GM23338 (cell line): Measurements from ENCODE around the gene PREP. TPM values are rescaled to one million over a fixed set of nuclear protein-coding genes. Genes with fewer than 3 reads are reported as not detected.

ENCODE experiments used
- ATAC-seq: fragments of 200-7000 bp; cut with Tn5 transposase; 3 replicates; pipeline ENCODE4 v1.9.1; 2020
- DNase-seq: peaks from one replicate; pipeline ENCODE4 v3.0.0-alpha.2; 2015; ENCODE audit warnings: low spot score
- H2AFZ ChIP-seq: fragments of 200-600 bp; sonication (generic); 2 replicates; pipeline ENCODE4 v1.8.0; 2016; ENCODE audit warnings: antibody characterized with exemption, mild to moderate bottlenecking, moderate library complexity
- H3F3A ChIP-seq: fragments of 200-600 bp; sonication (generic); replicated peaks from 2 replicates; pipeline ENCODE4 v1.8.0; 2017; ENCODE audit warnings: antibody characterized with exemption, mixed run types, low read depth
- H3K27ac ChIP-seq: fragments of 200-600 bp; sonication (generic); 2 replicates; pipeline ENCODE4 v1.6.1; 2016; ENCODE audit warnings: low read depth
- H3K27me3 ChIP-seq: fragments of 200-600 bp; sonication (generic); 2 replicates; pipeline ENCODE4 v1.8.0; 2016; ENCODE audit warnings: mild to moderate bottlenecking, mixed run types, moderate library complexity; ENCODE audit not compliant: insufficient read depth
- H3K36me3 ChIP-seq: fragments of 200-600 bp; sonication (generic); 2 replicates; pipeline ENCODE4 v1.8.0; 2016; ENCODE audit warnings: mild to moderate bottlenecking; ENCODE audit not compliant: insufficient read depth
- H3K4me1 ChIP-seq: fragments of 200-600 bp; sonication (generic); 2 replicates; pipeline ENCODE4 v1.8.0; 2016; ENCODE audit warnings: mild to moderate bottlenecking, moderate library complexity; ENCODE audit not compliant: insufficient read depth
- H3K4me2 ChIP-seq: fragments of 200-600 bp; sonication (generic); 2 replicates; pipeline ENCODE4 v1.7.1; 2017; ENCODE audit warnings: mixed run types
- H3K4me3 ChIP-seq: fragments of 200-600 bp; sonication (generic); 2 replicates; pipeline ENCODE4 v1.6.1; 2016; ENCODE audit warnings: mixed run types
- H3K79me2 ChIP-seq: fragments of 200-600 bp; sonication (generic); replicated peaks from 2 replicates; pipeline ENCODE4 v1.8.0; 2017; ENCODE audit warnings: mild to moderate bottlenecking; ENCODE audit not compliant: insufficient read depth
- H3K9me2 ChIP-seq: fragments of 200-600 bp; sonication (generic); 2 replicates; pipeline ENCODE4 v1.8.0; 2017; ENCODE audit not compliant: insufficient read depth
- H4K20me1 ChIP-seq: fragments of 200-600 bp; sonication (generic); replicated peaks from 2 replicates; pipeline ENCODE4 v1.8.0; 2017; ENCODE audit warnings: mild to moderate bottlenecking; ENCODE audit not compliant: insufficient read depth
- H3K27ac Mint-ChIP-seq: 2 replicates; pipeline ENCODE4 v1.8.0; 2020; ENCODE audit warnings: inconsistent platforms, mild to moderate bottlenecking, moderate library complexity, mixed read lengths
- H3K27me3 Mint-ChIP-seq: 3 replicates; pipeline ENCODE4 v1.8.0; 2022; ENCODE audit warnings: low read depth, mild to moderate bottlenecking, moderate library complexity, mixed read lengths, inconsistent platforms; ENCODE audit not compliant: insufficient read depth, poor library complexity
- H3K36me3 Mint-ChIP-seq: 3 replicates; pipeline ENCODE4 v1.8.0; 2021; ENCODE audit warnings: low read depth, mild to moderate bottlenecking, inconsistent platforms, moderate library complexity, mixed read lengths
- H3K4me1 Mint-ChIP-seq: 3 replicates; pipeline ENCODE4 v1.8.0; 2020; ENCODE audit warnings: mild to moderate bottlenecking, inconsistent platforms, mixed read lengths
- H3K4me3 Mint-ChIP-seq: 3 replicates; pipeline ENCODE4 v1.8.0; 2021; ENCODE audit warnings: moderate library complexity, mild to moderate bottlenecking, inconsistent platforms, mixed read lengths
- H3K9me3 Mint-ChIP-seq: 3 replicates; pipeline ENCODE4 v1.8.0; 2020; ENCODE audit warnings: moderate library complexity, mild to moderate bottlenecking, inconsistent platforms, mixed read lengths
- CREB1 ChIP-seq: fragments of 250-450 bp; sonication (Bioruptor Pico); IDR thresholded peaks from 2 replicates; pipeline ENCODE4 v1.5.0; 2020; ENCODE audit warnings: low read depth, mild to moderate bottlenecking, moderate library complexity
- CTCF ChIP-seq, 2 experiments: fragments of 200-600 bp in 1 of 2; sonication (generic) in 1 of 2; conservative IDR thresholded peaks; 2 replicates each; pipeline versions ENCODE4 v1.5.1 to v1.6.1; 2016 to 2017; ENCODE audit warnings: antibody characterized with exemption in 2 of 2, low read depth in 2 of 2, mild to moderate bottlenecking in 2 of 2, moderate library complexity in 1 of 2
- ETS1 ChIP-seq: IDR thresholded peaks from 2 replicates; pipeline ENCODE4 v1.6.1; 2016; ENCODE audit warnings: antibody characterized with exemption
- EZH2 ChIP-seq: fragments of 200-600 bp; sonication (generic); IDR thresholded peaks from one replicate; pipeline ENCODE4 v1.8.0; 2017; ENCODE audit warnings: antibody characterized with exemption, mild to moderate bottlenecking, low read depth; ENCODE audit not compliant: unreplicated experiment
- EZH2phosphoT487 ChIP-seq: fragments of 200-600 bp; sonication (generic); IDR thresholded peaks from one replicate; pipeline ENCODE4 v1.8.1; 2018; ENCODE audit warnings: antibody characterized with exemption; ENCODE audit not compliant: unreplicated experiment
- JUNB ChIP-seq: IDR thresholded peaks from one replicate; pipeline ENCODE4 v1.6.1; 2016; ENCODE audit warnings: antibody characterized with exemption; ENCODE audit not compliant: unreplicated experiment
- NANOG ChIP-seq: IDR thresholded peaks from 2 replicates; pipeline ENCODE4 v1.6.1; 2016; ENCODE audit warnings: antibody characterized with exemption, borderline replicate concordance
- POLR2AphosphoS5 ChIP-seq: IDR thresholded peaks from 2 replicates; pipeline ENCODE4 v1.6.1; 2016; ENCODE audit warnings: antibody characterized with exemption, low read depth
- STAT1 ChIP-seq: IDR thresholded peaks from one replicate; pipeline ENCODE4 v1.6.1; 2016; ENCODE audit warnings: antibody characterized with exemption; ENCODE audit not compliant: unreplicated experiment
- ZNF114 ChIP-seq: fragments of 250-450 bp; sonication (Bioruptor Pico); IDR thresholded peaks from 2 replicates; pipeline ENCODE4 v1.5.0; 2020; ENCODE audit warnings: mild to moderate bottlenecking, moderate library complexity
- ZNF331 ChIP-seq: fragments of 250-450 bp; sonication (Bioruptor Pico); IDR thresholded peaks from 2 replicates; pipeline ENCODE4 v1.5.0; 2020; ENCODE audit warnings: low read depth, mild to moderate bottlenecking, moderate library complexity
- ZNF462 ChIP-seq: fragments of 250-450 bp; sonication (Bioruptor Pico); IDR thresholded peaks from 2 replicates; pipeline ENCODE4 v1.5.0; 2020; ENCODE audit warnings: mild to moderate bottlenecking, moderate library complexity
- polyA plus RNA-seq: library from polyadenylated mRNA; unstranded; fragments of >200 nt; fragmentation: Nextera tagmentation; extraction: Ambion mirVana; gene quantifications from 2 replicates; pipeline ENCODE4 v1.2.1, GENCODE V29; 2016
- total RNA-seq: library from RNA; depleted of rRNA; stranded (reverse); fragments of >200 nt; shearing (Covaris generic); gene quantifications from 2 replicates; pipeline ENCODE4 v1.2.3, GENCODE V29; 2014
- TF ChIP-seq, protein P1 (sequence below): IDR thresholded peaks from one replicate; pipeline ENCODE4 v1.6.1; 2018; ENCODE audit warnings: antibody characterized with exemption; ENCODE audit not compliant: unreplicated experiment

The PREP gene
- total and polyA plus RNA-seq, 2 experiments from 2014 or later: 28.5 to 52.7 TPM

- H3K4me2 ChIP-seq: no peak overlapping the region
- no peaks in the 10 kb centered on the region; the same call in 2 of the 3 replicates for H3K36me3 Mint-ChIP-seq
- no peaks in the 10 kb centered on the region; the same call in 2 of the 3 replicates for H3K9me3 Mint-ChIP-seq
- H4K20me1 ChIP-seq: no peaks in the 10 kb centered on the region
- no peak for TF ChIP-seq NANOG
- TF ChIP-seq ZNF462 (CRISPR knock-in tag): no peak
- TF ChIP-seq CREB1 (CRISPR knock-in tag): no peak
- TF ChIP-seq ZNF331 (CRISPR knock-in tag): no peak
- TF ChIP-seq STAT1: no peak
- TF ChIP-seq ETS1: no peak
- TF ChIP-seq, protein P1, sequence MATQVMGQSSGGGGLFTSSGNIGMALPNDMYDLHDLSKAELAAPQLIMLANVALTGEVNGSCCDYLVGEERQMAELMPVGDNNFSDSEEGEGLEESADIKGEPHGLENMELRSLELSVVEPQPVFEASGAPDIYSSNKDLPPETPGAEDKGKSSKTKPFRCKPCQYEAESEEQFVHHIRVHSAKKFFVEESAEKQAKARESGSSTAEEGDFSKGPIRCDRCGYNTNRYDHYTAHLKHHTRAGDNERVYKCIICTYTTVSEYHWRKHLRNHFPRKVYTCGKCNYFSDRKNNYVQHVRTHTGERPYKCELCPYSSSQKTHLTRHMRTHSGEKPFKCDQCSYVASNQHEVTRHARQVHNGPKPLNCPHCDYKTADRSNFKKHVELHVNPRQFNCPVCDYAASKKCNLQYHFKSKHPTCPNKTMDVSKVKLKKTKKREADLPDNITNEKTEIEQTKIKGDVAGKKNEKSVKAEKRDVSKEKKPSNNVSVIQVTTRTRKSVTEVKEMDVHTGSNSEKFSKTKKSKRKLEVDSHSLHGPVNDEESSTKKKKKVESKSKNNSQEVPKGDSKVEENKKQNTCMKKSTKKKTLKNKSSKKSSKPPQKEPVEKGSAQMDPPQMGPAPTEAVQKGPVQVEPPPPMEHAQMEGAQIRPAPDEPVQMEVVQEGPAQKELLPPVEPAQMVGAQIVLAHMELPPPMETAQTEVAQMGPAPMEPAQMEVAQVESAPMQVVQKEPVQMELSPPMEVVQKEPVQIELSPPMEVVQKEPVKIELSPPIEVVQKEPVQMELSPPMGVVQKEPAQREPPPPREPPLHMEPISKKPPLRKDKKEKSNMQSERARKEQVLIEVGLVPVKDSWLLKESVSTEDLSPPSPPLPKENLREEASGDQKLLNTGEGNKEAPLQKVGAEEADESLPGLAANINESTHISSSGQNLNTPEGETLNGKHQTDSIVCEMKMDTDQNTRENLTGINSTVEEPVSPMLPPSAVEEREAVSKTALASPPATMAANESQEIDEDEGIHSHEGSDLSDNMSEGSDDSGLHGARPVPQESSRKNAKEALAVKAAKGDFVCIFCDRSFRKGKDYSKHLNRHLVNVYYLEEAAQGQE: no peak
- no peak for TF ChIP-seq EZH2
- TF ChIP-seq CTCF (conservative IDR thresholded peaks at IDR 0.05; ENCODE audit: low read depth in 2 of 2): no peak
- no peak for TF ChIP-seq JUNB
- no peak for TF ChIP-seq POLR2AphosphoS5
- no peak for TF ChIP-seq EZH2phosphoT487
- TF ChIP-seq ZNF114 (CRISPR knock-in tag): no peak
- no peak overlapping the region for H3K27ac ChIP-seq
- no peaks in the 10 kb centered on the region for H3K27me3 Mint-ChIP-seq
- ATAC-seq (no peak), DNase-seq (no peak)
- H3K4me3 ChIP-seq: no peak overlapping the region
- H2AFZ ChIP-seq: no peak overlapping the region
- no peaks in the 10 kb centered on the region for H3F3A ChIP-seq
- no peaks in the 10 kb centered on the region for H3K36me3 ChIP-seq
- no peaks in the 10 kb centered on the region for H3K9me2 ChIP-seq
- no peaks in the 10 kb centered on the region for H3K4me1 Mint-ChIP-seq
- no peak overlapping the region for H3K27ac Mint-ChIP-seq
- no peaks in the 10 kb centered on the region for H3K4me1 ChIP-seq
- no peaks in the 10 kb centered on the region for H3K79me2 ChIP-seq
- H3K4me3 Mint-ChIP-seq: no peak overlapping the region
- no peaks in the 10 kb centered on the region for H3K27me3 ChIP-seq
These were observed 39.5 kb upstream of the PREP start for GRCh38 chr6:105442369-105442768.
